ENCODE data around the gene CUL4A.

DNA sequence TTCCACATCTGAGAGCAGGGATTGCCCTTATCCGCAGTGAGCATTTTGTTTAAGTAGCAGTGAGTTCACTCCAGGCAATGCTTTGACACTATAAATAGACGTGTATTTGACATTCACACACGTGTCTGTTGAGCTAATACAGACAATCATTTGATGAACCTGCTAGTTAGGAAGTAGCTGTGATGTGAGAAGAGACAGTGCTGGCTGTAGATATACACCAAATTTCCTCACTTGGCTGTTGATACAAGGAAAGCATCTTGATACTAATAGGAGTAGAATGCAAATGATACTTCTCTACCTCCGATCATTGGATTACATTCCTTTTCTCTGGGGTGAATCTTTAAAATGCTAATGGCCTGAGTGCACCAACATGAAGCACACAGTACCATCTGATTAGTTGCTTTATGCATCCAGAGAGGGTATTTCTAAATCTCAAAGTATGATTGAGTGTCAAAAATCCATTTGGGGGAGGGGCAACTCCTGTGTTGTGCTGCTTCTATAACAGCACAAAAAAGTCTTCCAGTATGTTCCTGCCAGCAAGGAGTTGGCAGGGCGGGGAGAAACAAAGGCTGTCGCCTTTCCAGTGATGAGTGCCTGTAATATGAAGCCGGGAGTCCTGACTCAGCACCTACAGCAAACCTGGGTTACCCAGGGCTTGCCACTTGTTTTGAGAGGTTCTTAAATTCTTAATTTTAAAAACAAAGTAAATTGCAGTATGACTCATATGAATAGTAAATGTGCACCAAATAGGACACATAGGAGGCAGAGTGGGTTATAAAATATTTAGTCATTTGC lies 7.0 kb downstream of the CUL4A start:
- TF ChIP-seq, protein P1, sequence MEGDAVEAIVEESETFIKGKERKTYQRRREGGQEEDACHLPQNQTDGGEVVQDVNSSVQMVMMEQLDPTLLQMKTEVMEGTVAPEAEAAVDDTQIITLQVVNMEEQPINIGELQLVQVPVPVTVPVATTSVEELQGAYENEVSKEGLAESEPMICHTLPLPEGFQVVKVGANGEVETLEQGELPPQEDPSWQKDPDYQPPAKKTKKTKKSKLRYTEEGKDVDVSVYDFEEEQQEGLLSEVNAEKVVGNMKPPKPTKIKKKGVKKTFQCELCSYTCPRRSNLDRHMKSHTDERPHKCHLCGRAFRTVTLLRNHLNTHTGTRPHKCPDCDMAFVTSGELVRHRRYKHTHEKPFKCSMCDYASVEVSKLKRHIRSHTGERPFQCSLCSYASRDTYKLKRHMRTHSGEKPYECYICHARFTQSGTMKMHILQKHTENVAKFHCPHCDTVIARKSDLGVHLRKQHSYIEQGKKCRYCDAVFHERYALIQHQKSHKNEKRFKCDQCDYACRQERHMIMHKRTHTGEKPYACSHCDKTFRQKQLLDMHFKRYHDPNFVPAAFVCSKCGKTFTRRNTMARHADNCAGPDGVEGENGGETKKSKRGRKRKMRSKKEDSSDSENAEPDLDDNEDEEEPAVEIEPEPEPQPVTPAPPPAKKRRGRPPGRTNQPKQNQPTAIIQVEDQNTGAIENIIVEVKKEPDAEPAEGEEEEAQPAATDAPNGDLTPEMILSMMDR (conservative IDR thresholded peaks at IDR 0.05; ENCODE audit: low read length) = no peak
- TF ChIP-seq EZH2phosphoT487 (IDR thresholded peaks at IDR 0.05; ENCODE audit: borderline replicate concordance) = no peak
